ENCODE results near the gene ELL. TPM values are rescaled to one million over a fixed set of nuclear protein-coding genes. Genes with fewer than 3 reads are reported as not detected.
A peak's percentile ranks its signal among the peaks of the same experiment; 100 is the strongest.

Gene ELL
- total and polyA plus RNA-seq, 2 donors, result 6.8 to 14.3 TPM

DNA sequence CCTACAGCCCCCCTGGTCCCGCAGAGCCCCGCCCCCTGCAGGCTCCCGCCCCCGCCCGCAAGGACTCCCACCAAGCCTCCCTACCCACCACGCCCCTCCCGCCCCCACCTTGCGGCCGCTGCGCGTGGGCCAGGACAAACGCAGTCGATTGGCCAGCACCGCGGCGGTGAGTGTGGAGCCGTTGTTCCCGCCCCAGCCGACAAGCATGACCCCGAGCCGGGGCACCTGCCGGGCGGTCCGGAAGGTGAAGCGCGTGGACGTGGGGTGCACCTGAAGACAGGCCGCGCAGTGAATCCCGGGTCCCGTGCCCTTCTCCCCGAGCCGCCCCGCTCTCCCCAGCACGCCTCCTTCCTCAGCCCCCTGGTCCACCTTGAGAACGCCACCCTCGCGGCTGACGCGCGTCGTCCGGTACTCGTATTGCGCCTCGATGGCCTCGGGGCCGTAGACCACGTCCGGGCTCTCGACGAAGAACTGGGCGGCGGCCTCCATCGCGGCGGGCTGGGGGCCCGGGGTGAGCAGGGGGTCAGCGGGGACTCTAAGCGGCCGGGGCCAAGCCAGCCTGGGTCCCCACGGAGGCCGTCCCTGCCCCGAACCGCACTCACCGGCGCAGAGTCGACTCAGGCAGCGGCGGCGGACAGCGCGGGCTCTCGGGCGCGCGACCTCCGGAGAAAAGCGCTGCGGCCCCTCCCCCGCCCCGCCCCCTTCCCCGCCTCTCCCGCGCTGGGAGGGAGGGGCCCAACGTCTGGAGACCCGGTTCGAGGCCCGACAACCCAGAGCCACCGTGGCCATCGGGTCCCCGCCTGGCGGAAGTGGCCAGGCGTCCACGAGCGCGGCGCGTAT is 84.2 kb downstream of the ELL start, which contains the start of gene ISYNA1:
TSS of gene ISYNA1 (minus strand) at position 643 of the 840 bp plus-strand sequence. CDS start at position 489, 154 bp downstream.
- H3K4me3 ChIP-seq (ENCODE audit: low read length in 2 of 2), result peak within 1 kb of the TSS; percentile 49 to 59
- peak within 1 kb of the TSS; percentile 38 to 67 for H3K27ac ChIP-seq (ENCODE audit: low read depth in 1 of 2, low read length in 1 of 2)
- peaks cover 0 to 9% of the 10 kb centered on the region in 2 donors for H3K36me3 ChIP-seq (ENCODE audit: control insufficient read depth in 2 of 2, insufficient read depth in 2 of 2, low read length in 1 of 2)
- peaks cover 18 to 45% of the 10 kb centered on the region in 2 donors for H3K4me1 ChIP-seq (ENCODE audit: control insufficient read depth in 2 of 2, insufficient read depth in 2 of 2, low read length in 2 of 2)
- DNase-seq (ENCODE audit: low read depth in 6 of 9, low spot score in 9 of 9), result peak in 1 of 9 donors; percentile 50
- WGBS, result under 1% methylated on average over 99 of the region's 99 CpGs
- peaks cover 0 to 8% of the 10 kb centered on the region in 2 donors for H3K9me3 ChIP-seq (ENCODE audit: control insufficient read depth in 2 of 2, insufficient read depth in 1 of 2, low read length in 1 of 2)
- H3K27me3 ChIP-seq (ENCODE audit: control insufficient read depth in 2 of 2, insufficient read depth in 1 of 2, low read length in 1 of 2), result peaks cover 11 to 30% of the 10 kb centered on the region in 2 donors

DNA sequence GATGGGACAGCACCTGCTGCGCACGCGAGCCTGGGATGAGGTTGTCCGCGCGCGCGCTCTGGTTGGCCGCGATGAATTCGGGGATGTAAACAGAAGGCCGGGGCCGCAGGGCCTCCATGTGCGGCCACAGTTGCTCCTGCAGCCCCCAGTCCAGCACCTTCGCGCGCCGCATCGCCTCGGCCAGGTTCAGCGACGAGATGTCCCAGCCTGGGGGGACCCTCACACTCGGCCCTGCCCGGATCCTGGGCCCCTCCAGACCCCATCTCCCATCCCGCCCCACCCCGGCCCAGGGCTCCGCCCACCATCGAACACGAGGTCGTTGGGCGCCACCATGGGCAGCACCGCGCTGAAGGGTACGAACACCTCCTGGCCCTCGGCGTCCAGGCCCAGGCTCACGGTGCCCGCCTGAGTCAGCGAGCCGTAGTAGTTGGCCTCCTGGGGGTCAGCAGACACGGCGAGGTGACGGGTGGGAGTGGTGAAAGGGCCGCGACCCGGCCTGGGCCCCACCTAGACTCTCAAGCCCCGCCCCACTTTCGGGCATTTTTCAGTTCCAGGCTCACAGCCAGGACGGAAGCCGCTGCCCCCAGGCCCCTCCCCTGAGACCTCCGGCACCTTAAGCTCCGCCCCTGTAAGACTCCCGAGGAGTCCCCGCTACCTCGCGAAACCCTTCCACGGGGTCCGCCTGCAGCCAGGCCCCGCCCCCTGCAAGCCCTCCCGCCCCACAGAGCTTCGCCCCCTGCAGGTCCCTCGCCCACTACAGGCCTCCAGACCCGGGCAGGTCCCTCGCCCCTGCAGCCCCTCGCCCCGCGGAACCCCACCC is 85.0 kb downstream of the ELL start:
- H3K9me3 ChIP-seq (ENCODE audit: control insufficient read depth in 2 of 2, insufficient read depth in 1 of 2, low read length in 1 of 2), result peaks cover 0 to 8% of the 10 kb centered on the region in 2 donors
- H3K36me3 ChIP-seq (ENCODE audit: control insufficient read depth in 2 of 2, insufficient read depth in 2 of 2, low read length in 1 of 2), result peaks cover 0 to 16% of the 10 kb centered on the region in 2 donors
- peaks cover 11 to 30% of the 10 kb centered on the region in 2 donors for H3K27me3 ChIP-seq (ENCODE audit: control insufficient read depth in 2 of 2, insufficient read depth in 1 of 2, low read length in 1 of 2)
- H3K4me3 ChIP-seq (ENCODE audit: low read length in 2 of 2), result peak overlapping the region; percentile 49 to 59
- H3K27ac ChIP-seq (ENCODE audit: low read depth in 1 of 2, low read length in 1 of 2), result no peak overlapping the region
- WGBS, result 25% methylated on average over 67 of the region's 67 CpGs
- H3K4me1 ChIP-seq (ENCODE audit: control insufficient read depth in 2 of 2, insufficient read depth in 2 of 2, low read length in 2 of 2), result peaks cover 21 to 53% of the 10 kb centered on the region in 2 donors
- peak in 7 of 9 donors; percentile 62 to 90 (median 80) for DNase-seq (ENCODE audit: low read depth in 6 of 9, low spot score in 9 of 9)

DNA sequence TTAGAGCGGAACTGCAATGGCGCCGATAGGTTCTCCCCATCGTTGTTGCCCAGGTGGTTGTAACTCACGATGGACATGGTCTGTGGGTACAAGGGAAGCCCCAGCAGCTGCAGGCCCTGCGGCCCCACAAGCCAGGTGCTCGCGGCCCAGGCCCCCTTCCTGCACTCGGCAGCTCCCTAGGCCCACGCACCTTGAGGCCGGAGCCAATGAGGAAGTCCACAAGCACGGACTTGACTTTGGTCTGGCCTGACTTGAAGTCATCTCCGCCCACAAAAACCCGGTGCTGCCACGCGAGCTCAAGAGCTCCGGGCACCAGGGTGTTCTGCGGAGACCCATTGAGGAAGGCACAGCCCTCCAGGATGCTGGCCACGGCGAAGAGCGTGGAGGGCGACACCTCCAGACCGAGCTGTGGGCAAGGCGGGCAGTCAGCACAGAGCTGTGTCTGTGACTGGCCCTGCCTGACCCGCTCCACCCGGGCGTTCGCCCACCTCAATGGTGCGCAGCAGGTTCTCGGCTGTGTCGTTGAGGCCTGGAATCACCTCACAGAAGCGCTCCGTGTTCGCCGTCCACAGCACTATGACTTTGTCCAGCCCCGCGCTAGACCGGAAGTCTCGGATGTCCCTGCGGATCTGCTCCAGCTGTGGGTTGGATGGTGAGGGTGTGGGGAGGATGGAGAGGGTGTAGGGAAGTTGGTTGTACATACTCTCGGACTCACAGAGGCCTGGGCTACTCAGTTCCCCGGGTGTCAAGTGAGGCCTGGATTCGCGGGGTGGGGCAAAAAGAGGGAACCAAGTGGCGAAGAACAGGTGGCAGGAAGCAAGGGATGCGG is 85.8 kb downstream of the ELL start:
- Histone ChIP-seq H3K27ac (ENCODE audit: low read depth in 1 of 2, low read length in 1 of 2) (no peak overlapping the region), H3K36me3 (ENCODE audit: control insufficient read depth in 2 of 2, insufficient read depth in 2 of 2, low read length in 1 of 2) (peaks cover 5 to 20% of the 10 kb centered on the region in 2 donors), H3K27me3 (ENCODE audit: control insufficient read depth in 2 of 2, insufficient read depth in 1 of 2, low read length in 1 of 2) (peaks cover 11 to 30% of the 10 kb centered on the region in 2 donors), H3K4me3 (ENCODE audit: low read length in 2 of 2) (peak overlapping the region; percentile 49 to 59), H3K9me3 (ENCODE audit: control insufficient read depth in 2 of 2, insufficient read depth in 1 of 2, low read length in 1 of 2) (peaks cover 0 to 8% of the 10 kb centered on the region in 2 donors), H3K4me1 (ENCODE audit: control insufficient read depth in 2 of 2, insufficient read depth in 2 of 2, low read length in 2 of 2) (peaks cover 21 to 56% of the 10 kb centered on the region in 2 donors)
- no peak for DNase-seq (ENCODE audit: low read depth in 6 of 9, low spot score in 9 of 9)
- 90% methylated on average over 46 of the region's 46 CpGs for whole genome bisulfite sequencing

DNA sequence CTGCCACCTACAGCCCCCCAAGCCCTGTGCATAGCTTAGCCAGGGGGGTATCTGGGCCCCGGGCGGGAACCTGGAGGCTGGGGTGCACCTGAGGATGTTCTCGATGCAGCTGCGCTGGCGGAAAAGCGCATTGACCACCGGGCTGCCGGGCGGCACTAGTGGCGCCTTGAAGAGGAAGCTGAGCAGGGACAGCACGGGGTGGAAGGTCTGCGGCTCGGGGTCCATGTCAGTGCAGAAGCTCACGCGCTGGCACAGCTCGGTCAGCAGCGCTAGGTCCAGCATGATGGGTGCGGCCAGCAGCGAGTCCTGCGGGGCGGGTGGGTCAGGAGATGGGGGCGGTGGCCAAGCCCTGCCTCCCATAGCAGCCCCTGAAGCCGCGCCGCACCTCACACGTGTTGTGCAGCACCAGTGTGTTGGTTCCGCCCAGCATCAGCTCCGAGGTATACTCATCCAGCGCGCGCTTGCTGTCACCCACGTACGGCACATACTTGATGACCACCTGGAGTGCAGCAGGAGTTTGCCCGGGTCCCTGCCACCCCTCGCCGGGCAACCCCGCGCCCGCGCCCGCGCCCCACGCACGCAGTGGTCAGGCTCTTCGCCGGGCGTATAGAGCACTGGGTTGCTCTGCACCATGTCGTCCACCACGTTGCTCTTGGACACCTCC is 86.6 kb downstream of the ELL start:
- no peak overlapping the region for H3K4me3 ChIP-seq (ENCODE audit: low read length in 2 of 2)
- DNase-seq (ENCODE audit: low read depth in 6 of 9, low spot score in 9 of 9), result no peak
- H3K27me3 ChIP-seq (ENCODE audit: control insufficient read depth in 2 of 2, insufficient read depth in 1 of 2, low read length in 1 of 2), result peaks cover 11 to 30% of the 10 kb centered on the region in 2 donors
- no peak overlapping the region for H3K27ac ChIP-seq (ENCODE audit: low read depth in 1 of 2, low read length in 1 of 2)
- H3K9me3 ChIP-seq (ENCODE audit: control insufficient read depth in 2 of 2, insufficient read depth in 1 of 2, low read length in 1 of 2), result peaks cover 0 to 8% of the 10 kb centered on the region in 2 donors
- H3K4me1 ChIP-seq (ENCODE audit: control insufficient read depth in 2 of 2, insufficient read depth in 2 of 2, low read length in 2 of 2), result peaks cover 21 to 57% of the 10 kb centered on the region in 2 donors
- 98% methylated on average over 49 of the region's 49 CpGs for WGBS
- peaks cover 5 to 23% of the 10 kb centered on the region in 2 donors for H3K36me3 ChIP-seq (ENCODE audit: control insufficient read depth in 2 of 2, insufficient read depth in 2 of 2, low read length in 1 of 2)

DNA sequence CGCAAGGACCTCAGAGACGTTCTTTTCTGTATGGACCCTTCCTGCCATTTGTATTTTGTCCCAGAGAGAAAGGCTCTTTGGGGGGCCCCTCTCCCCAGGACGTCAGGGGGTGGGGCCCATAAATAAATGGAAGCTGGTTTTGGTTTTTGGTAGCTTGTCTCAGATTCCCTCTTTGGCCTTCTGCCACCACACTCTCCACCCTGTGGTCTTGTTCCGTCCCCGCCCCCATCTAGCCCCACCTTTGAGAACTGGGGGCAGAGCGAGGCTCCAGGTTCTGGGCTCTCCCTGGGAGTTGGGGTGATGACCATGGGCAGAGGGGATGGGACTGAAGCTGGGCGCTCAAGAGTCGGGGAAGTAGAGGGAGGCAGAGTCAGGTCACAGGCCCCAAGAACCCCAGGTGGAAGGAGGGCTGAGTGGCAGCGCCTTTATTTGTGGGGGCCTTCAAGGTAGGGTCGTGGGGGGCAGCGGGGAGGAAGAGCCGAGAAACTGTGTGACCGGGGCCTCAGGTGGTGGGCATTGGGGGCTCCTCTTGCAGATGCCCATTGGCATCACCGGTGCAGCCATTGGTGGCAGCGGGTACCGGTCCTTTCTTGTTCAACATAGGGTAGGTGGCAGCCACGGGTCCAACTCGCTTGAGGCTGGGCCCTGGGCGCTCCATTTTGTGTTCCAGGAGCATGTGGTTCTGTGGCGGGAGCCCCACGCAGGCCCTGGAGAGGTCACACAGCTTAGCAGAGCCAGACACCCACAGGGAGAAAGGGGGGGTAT is 87.3 kb downstream of the ELL start:
- Histone ChIP-seq H3K4me1 (ENCODE audit: control insufficient read depth in 2 of 2, insufficient read depth in 2 of 2, low read length in 2 of 2) (peaks cover 25 to 62% of the 10 kb centered on the region in 2 donors), H3K27ac (ENCODE audit: low read depth in 1 of 2, low read length in 1 of 2) (no peak overlapping the region), H3K9me3 (ENCODE audit: control insufficient read depth in 2 of 2, insufficient read depth in 1 of 2, low read length in 1 of 2) (peaks cover 0 to 8% of the 10 kb centered on the region in 2 donors), H3K4me3 (ENCODE audit: low read length in 2 of 2) (no peak overlapping the region), H3K36me3 (ENCODE audit: control insufficient read depth in 2 of 2, insufficient read depth in 2 of 2, low read length in 1 of 2) (peaks cover 5 to 23% of the 10 kb centered on the region in 2 donors), H3K27me3 (ENCODE audit: control insufficient read depth in 2 of 2, insufficient read depth in 1 of 2, low read length in 1 of 2) (peaks cover 11 to 30% of the 10 kb centered on the region in 2 donors)
- WGBS, result 95% methylated on average over 21 of the region's 21 CpGs
- no peak for DNase-seq (ENCODE audit: low read depth in 6 of 9, low spot score in 9 of 9)

DNA sequence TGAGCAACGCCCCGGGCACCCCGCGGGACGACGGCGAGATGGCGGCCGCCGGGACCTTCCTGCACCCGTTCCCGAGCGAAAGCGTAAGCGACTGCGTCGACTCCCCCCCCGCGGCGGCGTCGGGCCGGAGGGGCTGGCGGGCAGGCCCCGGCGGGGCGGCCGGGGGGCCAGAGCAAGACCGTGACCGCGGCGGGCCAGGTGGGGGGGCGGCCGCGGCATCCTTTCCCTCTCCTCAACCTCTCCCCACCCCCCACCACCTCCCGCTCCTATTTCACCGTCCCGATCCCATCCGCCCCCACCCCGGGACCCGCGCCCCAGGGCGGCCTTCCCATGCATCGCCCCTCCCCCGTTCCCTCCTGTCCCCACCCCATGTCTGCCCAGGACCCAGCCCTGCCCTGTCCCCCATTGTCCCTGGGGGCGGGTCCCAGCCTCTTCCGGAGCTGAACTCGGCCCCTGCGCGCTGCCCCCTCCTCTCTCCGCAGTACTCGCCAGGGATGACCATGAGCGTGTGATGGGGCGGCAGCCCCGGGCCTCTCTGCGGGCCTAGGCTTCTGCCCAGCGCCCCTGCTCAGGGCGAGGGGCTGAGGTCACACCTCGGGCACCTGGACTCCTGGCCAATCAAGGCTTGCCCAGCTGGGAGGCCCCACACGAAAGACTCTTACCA is 88.0 kb downstream of the ELL start:
- H3K4me3 ChIP-seq (ENCODE audit: low read length in 2 of 2), result peak overlapping the region in 1 of 2 donors; percentile 48
- H3K27ac ChIP-seq (ENCODE audit: low read depth in 1 of 2, low read length in 1 of 2), result no peak overlapping the region
- peaks cover 30 to 61% of the 10 kb centered on the region in 2 donors for H3K4me1 ChIP-seq (ENCODE audit: control insufficient read depth in 2 of 2, insufficient read depth in 2 of 2, low read length in 2 of 2)
- peaks cover 11 to 25% of the 10 kb centered on the region in 2 donors for H3K27me3 ChIP-seq (ENCODE audit: control insufficient read depth in 2 of 2, insufficient read depth in 1 of 2, low read length in 1 of 2)
- peaks cover 0 to 8% of the 10 kb centered on the region in 2 donors for H3K9me3 ChIP-seq (ENCODE audit: control insufficient read depth in 2 of 2, insufficient read depth in 1 of 2, low read length in 1 of 2)
- H3K36me3 ChIP-seq (ENCODE audit: control insufficient read depth in 2 of 2, insufficient read depth in 2 of 2, low read length in 1 of 2), result peaks cover 5 to 23% of the 10 kb centered on the region in 2 donors
- DNase-seq (ENCODE audit: low read depth in 6 of 9, low spot score in 9 of 9), result no peak
- WGBS, result 36% methylated on average over 60 of the region's 60 CpGs

DNA sequence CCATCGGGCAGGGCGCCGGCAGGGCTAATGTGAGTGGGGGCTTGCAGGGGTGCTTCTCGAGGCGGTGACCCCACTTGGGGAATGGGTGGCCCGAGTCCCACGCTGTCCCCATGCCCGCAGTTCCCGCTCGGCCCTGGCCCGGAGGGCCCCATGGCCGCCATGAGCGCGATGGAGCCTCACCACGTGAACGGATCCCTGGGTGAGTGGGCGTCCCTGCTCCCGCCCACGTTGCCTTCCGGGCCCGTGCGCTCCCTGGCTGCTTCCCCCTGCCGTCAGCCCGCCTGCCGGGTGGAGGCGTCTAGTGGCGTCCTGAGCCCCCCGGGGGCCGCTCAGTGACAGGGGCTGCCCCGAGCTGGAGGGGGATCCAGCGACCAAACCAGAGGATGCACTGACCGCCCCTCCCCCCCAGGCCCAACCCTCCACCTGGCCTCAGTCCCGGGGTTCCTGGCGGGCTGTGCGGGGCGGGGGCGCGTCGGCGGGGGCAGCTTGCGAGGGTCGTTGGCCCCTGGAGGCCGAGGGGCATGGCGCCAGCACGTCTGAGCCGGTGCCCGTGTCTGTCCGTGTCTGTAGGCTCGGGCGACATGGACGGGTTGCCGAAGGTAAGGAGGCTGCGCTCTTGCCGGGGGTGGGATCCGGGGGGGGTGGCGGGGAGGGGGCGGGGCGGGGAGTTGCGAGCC is 88.7 kb downstream of the ELL start:
- WGBS, result 10% methylated on average over 56 of the region's 59 CpGs
- peaks cover 5 to 23% of the 10 kb centered on the region in 2 donors for H3K36me3 ChIP-seq (ENCODE audit: control insufficient read depth in 2 of 2, insufficient read depth in 2 of 2, low read length in 1 of 2)
- DNase-seq (ENCODE audit: low read depth in 6 of 9, low spot score in 9 of 9), result no peak
- peak overlapping the region in 1 of 2 donors; percentile 42 for H3K27ac ChIP-seq (ENCODE audit: low read depth in 1 of 2, low read length in 1 of 2)
- H3K4me1 ChIP-seq (ENCODE audit: control insufficient read depth in 2 of 2, insufficient read depth in 2 of 2, low read length in 2 of 2), result peaks cover 33 to 63% of the 10 kb centered on the region in 2 donors
- peak overlapping the region in 1 of 2 donors; percentile 48 for H3K4me3 ChIP-seq (ENCODE audit: low read length in 2 of 2)
- peaks cover 0 to 8% of the 10 kb centered on the region in 2 donors for H3K9me3 ChIP-seq (ENCODE audit: control insufficient read depth in 2 of 2, insufficient read depth in 1 of 2, low read length in 1 of 2)
- H3K27me3 ChIP-seq (ENCODE audit: control insufficient read depth in 2 of 2, insufficient read depth in 1 of 2, low read length in 1 of 2), result peaks cover 9 to 18% of the 10 kb centered on the region in 2 donors
